GM20000 (cell line): ENCODE measurements around the gene DYSF.

Experiments
- DNase-seq: peaks from one replicate; pipeline ENCODE4 v3.0.0; 2012; ENCODE audit warnings: low spot score
- TF ChIP-seq, protein P1 (sequence below): IDR thresholded peaks from 2 replicates; pipeline ENCODE4 v1.5.1; 2012; ENCODE audit warnings: mild to moderate bottlenecking, control low read depth; ENCODE audit errors: extremely low read depth, missing control alignments

DYSF gene

GRCh38 chr2:71512386-71512785 lies 59.0 kb downstream of the DYSF start:
- TF ChIP-seq, protein P1, sequence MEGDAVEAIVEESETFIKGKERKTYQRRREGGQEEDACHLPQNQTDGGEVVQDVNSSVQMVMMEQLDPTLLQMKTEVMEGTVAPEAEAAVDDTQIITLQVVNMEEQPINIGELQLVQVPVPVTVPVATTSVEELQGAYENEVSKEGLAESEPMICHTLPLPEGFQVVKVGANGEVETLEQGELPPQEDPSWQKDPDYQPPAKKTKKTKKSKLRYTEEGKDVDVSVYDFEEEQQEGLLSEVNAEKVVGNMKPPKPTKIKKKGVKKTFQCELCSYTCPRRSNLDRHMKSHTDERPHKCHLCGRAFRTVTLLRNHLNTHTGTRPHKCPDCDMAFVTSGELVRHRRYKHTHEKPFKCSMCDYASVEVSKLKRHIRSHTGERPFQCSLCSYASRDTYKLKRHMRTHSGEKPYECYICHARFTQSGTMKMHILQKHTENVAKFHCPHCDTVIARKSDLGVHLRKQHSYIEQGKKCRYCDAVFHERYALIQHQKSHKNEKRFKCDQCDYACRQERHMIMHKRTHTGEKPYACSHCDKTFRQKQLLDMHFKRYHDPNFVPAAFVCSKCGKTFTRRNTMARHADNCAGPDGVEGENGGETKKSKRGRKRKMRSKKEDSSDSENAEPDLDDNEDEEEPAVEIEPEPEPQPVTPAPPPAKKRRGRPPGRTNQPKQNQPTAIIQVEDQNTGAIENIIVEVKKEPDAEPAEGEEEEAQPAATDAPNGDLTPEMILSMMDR, result no peak
- no peak for DNase-seq

GRCh38 chr2:71513096-71513495 lies 59.7 kb downstream of the DYSF start:
- TF ChIP-seq, protein P1, result no peak
- DNase-seq, result no peak

DNA sequence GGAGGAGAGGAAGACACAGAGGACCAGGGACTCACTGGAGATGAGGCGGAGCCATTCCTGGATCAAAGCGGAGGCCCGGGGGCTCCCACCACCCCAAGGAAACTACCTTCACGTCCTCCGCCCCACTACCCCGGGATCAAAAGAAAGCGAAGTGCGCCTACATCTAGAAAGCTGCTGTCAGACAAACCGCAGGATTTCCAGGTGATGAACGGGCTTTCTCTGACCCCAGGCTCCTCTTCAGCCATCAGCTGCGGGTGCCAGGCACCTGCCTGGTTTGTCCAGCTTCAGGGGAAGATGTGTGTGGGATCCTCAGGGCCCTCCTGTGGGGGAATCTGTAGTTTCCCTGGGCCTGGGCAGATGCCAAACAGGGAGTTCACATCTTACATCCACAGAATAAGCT lies 60.4 kb downstream of the DYSF start:
- DNase-seq, result no peak
- TF ChIP-seq, protein P1, result no peak

- TF ChIP-seq, protein P1, result no peak
- no peak for DNase-seq
These were observed 63.0 kb downstream of the DYSF start for GRCh38 chr2:71516253-71516888.

- TF ChIP-seq, protein P1, result no peak
- DNase-seq, result no peak
These were observed 64.5 kb downstream of the DYSF start for GRCh38 chr2:71517851-71518250.

DNA sequence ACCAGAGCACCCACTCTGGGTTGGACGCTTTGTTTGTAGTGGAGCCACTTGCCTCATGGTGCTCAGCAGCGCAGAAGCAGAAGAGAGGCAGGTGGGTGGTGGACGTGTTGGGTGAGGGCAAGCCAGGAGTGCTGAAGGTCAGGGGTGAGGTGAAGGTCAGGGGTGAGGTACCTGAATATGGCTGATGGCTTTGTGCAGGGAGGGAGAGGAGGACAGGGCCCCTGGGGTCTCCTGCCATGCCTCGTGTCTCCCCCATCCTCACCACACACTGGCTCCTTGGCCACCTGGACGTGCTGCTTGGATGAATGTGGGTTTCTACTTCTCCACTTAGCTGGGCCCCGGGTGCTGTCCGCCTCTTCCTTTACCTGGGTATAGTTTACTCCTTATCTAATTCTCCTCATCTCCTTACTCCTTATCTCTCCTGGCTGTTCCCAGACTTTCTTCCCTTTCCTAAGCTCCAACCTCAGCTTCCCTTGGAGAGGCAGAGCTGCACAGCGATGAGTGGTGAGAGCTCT lies 68.1 kb downstream of the DYSF start:
- no peak for DNase-seq
- TF ChIP-seq, protein P1, result no peak

DNA sequence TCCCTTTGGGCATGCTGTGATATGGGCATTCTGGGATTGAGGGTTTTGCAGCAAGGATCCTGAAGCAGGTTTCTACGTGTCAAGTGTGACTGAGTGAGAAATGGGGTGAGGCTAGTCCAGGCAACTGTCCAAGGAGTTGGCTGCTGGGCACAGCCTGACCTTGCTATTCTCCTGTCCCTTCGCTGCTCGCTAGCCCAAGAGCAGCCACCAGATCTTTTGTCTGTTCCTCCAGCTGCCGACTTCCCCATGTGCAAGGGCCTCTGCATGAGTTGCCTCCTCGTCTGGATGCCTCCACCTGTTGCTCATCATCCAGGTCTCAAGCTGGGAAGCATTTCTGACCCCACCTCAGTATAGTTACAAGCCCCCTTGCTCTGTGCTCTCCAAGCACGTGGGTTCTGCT lies 71.1 kb downstream of the DYSF start:
- TF ChIP-seq, protein P1, result no peak
- no peak for DNase-seq
